Islet precursor cell (in vitro differentiated cells): ENCODE measurements around the gene MED6.

Experiments used
- DNase-seq: peaks from one replicate; pipeline ENCODE4 v3.0.0-alpha.2; 2018

MED6 gene

GRCh38 chr14:70595443-70596185, 4.8 kb downstream of the MED6 start:
- DNase-seq: no peak

DNA sequence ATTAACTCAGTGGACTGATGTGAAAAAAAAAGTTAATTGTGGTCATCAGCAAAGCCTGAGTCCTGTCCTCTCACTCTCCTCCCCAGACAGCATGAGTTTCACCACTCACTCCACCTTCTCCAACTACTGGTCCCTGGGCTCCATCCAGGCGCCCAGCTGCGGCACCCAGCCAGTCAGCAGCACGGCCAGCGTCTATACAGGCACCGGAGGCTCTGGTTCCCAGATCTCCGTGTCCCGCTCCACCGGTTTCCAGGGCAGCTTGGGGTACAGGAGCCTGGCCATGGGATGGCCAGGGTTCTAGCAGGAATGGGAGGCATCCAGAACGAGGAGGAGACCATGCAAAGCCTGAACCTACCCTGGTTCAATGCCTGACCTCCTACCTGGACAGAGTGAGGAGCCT, 6.0 kb downstream of the MED6 start:
- no peak for DNase-seq

- DNase-seq: no peak
Measured at GRCh38 chr14:70585231-70585630, 15.2 kb downstream of the MED6 start.

GRCh38 chr14:70576891-70577290, 23.6 kb downstream of the MED6 start:
- no peak for DNase-seq

DNA sequence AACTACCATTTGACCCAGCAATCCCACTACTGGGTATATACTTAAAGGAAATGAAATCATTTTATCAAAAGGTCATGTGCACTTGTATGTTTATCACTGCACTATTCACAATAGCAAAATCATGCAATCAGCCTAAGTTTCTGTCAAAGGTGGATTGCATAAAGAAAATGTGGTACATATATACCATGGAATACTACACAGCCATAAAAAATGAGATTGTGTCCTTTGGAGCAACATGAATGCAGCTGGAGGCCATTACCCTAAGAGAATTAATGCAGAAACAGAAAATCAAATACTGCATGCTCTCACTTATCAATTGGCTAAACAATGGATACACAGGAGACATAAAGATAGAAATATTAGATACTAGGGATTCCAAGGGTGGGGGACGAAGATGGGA, 27.4 kb downstream of the MED6 start:
- DNase-seq: no peak

GRCh38 chr14:70571139-70571538, 29.3 kb downstream of the MED6 start:
- no peak for DNase-seq

- peak; percentile 67 for DNase-seq
Measured at GRCh38 chr14:70567791-70568190, 32.7 kb downstream of the MED6 start.

- DNase-seq: no peak
Measured at GRCh38 chr14:70563869-70564268, 36.6 kb downstream of the MED6 start.

- no peak for DNase-seq
Measured at GRCh38 chr14:70563417-70563816, 37.0 kb downstream of the MED6 start.

- DNase-seq: no peak
Measured at GRCh38 chr14:70558356-70558755, 42.1 kb downstream of the MED6 start.

DNA sequence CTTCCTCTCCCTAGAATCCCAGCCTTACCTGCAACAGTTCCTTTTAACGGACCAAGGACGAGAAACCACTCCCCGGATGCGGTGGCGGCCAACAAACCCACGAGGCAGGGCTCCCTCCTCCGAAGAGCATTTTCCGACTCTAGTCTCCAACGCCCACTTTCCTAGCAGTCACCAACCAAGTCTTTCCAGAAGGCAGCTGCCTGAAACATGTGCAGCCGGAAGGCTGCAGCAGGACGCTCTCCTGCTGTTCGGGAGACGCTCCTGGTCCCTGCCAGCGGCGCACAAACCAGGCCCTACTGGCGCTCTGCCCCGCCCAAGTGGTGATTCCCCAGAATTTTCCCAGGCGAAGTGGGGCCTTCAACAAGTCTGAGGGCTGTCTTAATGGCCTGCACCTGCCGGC, 44.6 kb downstream of the MED6 start:
- DNase-seq: no peak

DNA sequence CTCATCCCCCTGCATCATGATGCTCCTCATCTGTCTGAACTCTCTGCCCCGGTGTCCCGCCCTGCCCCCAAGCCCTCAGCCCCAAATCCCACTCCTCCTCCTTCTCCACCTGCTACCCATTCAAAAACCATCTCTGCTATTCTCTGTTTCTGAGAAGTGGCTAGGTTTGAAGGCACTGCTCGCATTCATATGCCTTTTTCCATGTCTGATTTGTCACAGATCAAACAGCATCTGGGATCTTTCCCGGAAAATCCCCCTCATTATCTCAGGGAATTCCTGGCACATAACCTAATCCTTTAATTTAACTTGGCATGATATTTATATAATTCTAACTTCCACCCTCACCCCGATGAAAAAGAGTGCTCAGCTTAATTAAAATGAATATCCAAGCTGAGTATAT, 62.4 kb downstream of the MED6 start:
- DNase-seq: no peak

DNA sequence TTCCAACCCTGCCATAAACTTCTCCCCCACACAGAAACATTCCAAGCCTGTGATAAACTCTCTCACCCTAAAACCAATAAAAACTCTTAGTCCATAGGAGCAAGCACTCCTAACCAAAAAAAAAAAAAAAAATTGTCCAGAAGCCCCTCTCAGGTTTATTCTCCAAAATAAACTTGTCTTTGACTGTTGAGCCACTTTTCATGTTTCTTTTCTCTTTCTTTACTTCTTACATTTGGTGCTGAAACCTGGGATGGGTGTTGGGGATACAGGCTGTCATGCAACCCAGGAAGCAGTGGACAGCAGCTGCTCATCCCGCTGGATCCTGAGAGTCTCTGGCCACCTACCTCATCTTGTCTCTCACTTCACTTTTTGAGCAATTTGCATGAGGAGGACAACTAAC, 63.6 kb downstream of the MED6 start:
- no peak for DNase-seq

DNA sequence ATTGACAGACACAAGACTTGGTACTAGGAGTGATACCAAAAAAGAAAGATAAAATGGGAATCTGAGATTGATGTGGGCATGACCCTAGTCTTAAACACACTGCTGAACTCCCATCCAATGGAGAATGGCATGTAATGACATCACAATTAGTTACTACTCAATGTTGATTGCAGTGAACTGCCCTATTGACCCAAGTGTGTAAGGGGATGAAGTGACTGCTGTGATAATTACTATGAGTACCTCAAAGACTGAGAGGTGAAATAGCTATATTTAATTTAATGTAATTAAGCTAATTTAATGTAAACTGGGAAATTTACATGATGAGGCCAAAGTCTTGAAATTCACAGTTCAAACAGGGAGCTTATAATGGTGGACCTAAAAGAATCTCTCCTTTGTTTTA, 65.6 kb downstream of the MED6 start, which contains the start of gene ADAM20:
TSS of gene ADAM20 (minus strand) at position 101 of the 400 bp plus-strand sequence. CDS start 10,247 bp downstream, outside the sequence.
- no peak for DNase-seq
